Measurements from ENCODE around the gene SNTB2. TPM values are rescaled to one million over a fixed set of nuclear protein-coding genes. Genes with fewer than 3 reads are reported as not detected.
A peak's percentile ranks its signal among the peaks of the same experiment; 100 is the strongest.
"Not testable (repeated sequence)": the region's sequence is repeated elsewhere in the genome, so short reads cannot be mapped to it uniquely, and the experiment has no call there.

The SNTB2 gene
- polyA plus RNA-seq, 3 donors = 1.2 to 6.0 (median 5.0) TPM

- peaks cover 0 to 11% (median 5%) of the 10 kb centered on the region in 3 donors for H3K27me3 Mint-ChIP-seq (ENCODE audit: low read depth in 3 of 3)
- H3K4me3 Mint-ChIP-seq = no peak overlapping the region
- peaks cover 3 to 7% of the 10 kb centered on the region in 2 donors for H3K36me3 Mint-ChIP-seq
- H3K9me3 Mint-ChIP-seq = peaks cover 0 to 2% (median 0%) of the 10 kb centered on the region in 7 donors
- H3K9me3 ChIP-seq (replicated peaks in 1 of 2; ENCODE audit: control insufficient read depth in 1 of 2, insufficient read depth in 1 of 2, low read length in 2 of 2) = no peaks in the 10 kb centered on the region
- H3K4me1 ChIP-seq (ENCODE audit: control insufficient read depth in 1 of 2, insufficient read depth in 2 of 2, low read length in 2 of 2) = peaks cover 5 to 6% of the 10 kb centered on the region in 2 donors
- no peaks in the 10 kb centered on the region for H3K36me3 ChIP-seq (replicated peaks in 1 of 2; ENCODE audit: control insufficient read depth in 1 of 2, insufficient read depth in 2 of 2, low read length in 2 of 2)
- H3K9ac ChIP-seq (ENCODE audit: insufficient read depth, low read length, poor library complexity, severe bottlenecking) = no peak overlapping the region
- DNase-seq = peak; percentile 30 to 49 (median 44)
- WGBS (ENCODE audit: insufficient coverage) = 45% methylated on average over 7 of the region's 13 CpGs
- no peaks in the 10 kb centered on the region for H4K20me1 ChIP-seq (ENCODE audit: insufficient read depth, low read length)
- H3K4me2 ChIP-seq (replicated peaks; ENCODE audit: extremely low read depth, low read length, poor library complexity, severe bottlenecking) = no peak overlapping the region
- no peak overlapping the region for H3K27ac Mint-ChIP-seq
- H3K27me3 ChIP-seq (ENCODE audit: control insufficient read depth in 2 of 2, insufficient read depth in 2 of 2, low read length in 2 of 2) = no peaks in the 10 kb centered on the region
- TF ChIP-seq CTCF (IDR thresholded peaks at IDR 0.05) = peak; percentile 80
- H3K27ac ChIP-seq (ENCODE audit: low read depth in 1 of 2, low read length in 2 of 2) = no peak overlapping the region
- intact Hi-C loops (cut with micrococcal nuclease) = loop anchor here (1.0 to 5.0 kb wide), 2 partner anchors 135 to 137 kb away; no protein-coding TSS in a partner anchor
- no peaks in the 10 kb centered on the region for H3K79me2 ChIP-seq (ENCODE audit: insufficient read depth, low read length)
- no peak overlapping the region for H3K4me3 ChIP-seq (replicated peaks in 1 of 3; ENCODE audit: low read depth in 2 of 3, low read length in 3 of 3)
- no peak overlapping the region for H2AFZ ChIP-seq (ENCODE audit: insufficient read depth, low read depth, low read length, poor library complexity, severe bottlenecking)
- peaks cover 5% of the 10 kb centered on the region for H3K4me1 Mint-ChIP-seq
Observed at GRCh38 chr16:69286941-69287713, 100.2 kb downstream of the SNTB2 start.

GRCh38 chr16:69291657-69292056 lies 104.7 kb downstream of the SNTB2 start:
- H3K9me3 ChIP-seq (replicated peaks in 1 of 2; ENCODE audit: control insufficient read depth in 1 of 2, insufficient read depth in 1 of 2, low read length in 2 of 2); H3K27ac Mint-ChIP-seq; H3K36me3 ChIP-seq (replicated peaks in 1 of 2; ENCODE audit: control insufficient read depth in 1 of 2, insufficient read depth in 2 of 2, low read length in 2 of 2); H3K4me3 ChIP-seq (replicated peaks in 1 of 3; ENCODE audit: low read depth in 2 of 3, low read length in 3 of 3); H3K4me2 ChIP-seq (replicated peaks; ENCODE audit: extremely low read depth, low read length, poor library complexity, severe bottlenecking); H4K20me1 ChIP-seq (ENCODE audit: insufficient read depth, low read length); H3K9ac ChIP-seq (ENCODE audit: insufficient read depth, low read length, poor library complexity, severe bottlenecking); H3K4me1 ChIP-seq (ENCODE audit: control insufficient read depth in 1 of 2, insufficient read depth in 2 of 2, low read length in 2 of 2); H3K27me3 Mint-ChIP-seq (ENCODE audit: low read depth in 3 of 3); H3K36me3 Mint-ChIP-seq; H2AFZ ChIP-seq (ENCODE audit: insufficient read depth, low read depth, low read length, poor library complexity, severe bottlenecking); H3K9me3 Mint-ChIP-seq; DNase-seq; H3K4me1 Mint-ChIP-seq; H3K79me2 ChIP-seq (ENCODE audit: insufficient read depth, low read length); H3K27me3 ChIP-seq (ENCODE audit: control insufficient read depth in 2 of 2, insufficient read depth in 2 of 2, low read length in 2 of 2); H3K27ac ChIP-seq (ENCODE audit: low read depth in 1 of 2, low read length in 2 of 2); intact Hi-C loops (cut with micrococcal nuclease); H3K4me3 Mint-ChIP-seq: not testable (repeated sequence)
- WGBS (ENCODE audit: insufficient coverage) = 100% methylated on average over 5 of the region's 9 CpGs
